ENCODE results near the gene RYR1.

Gene RYR1

DNA sequence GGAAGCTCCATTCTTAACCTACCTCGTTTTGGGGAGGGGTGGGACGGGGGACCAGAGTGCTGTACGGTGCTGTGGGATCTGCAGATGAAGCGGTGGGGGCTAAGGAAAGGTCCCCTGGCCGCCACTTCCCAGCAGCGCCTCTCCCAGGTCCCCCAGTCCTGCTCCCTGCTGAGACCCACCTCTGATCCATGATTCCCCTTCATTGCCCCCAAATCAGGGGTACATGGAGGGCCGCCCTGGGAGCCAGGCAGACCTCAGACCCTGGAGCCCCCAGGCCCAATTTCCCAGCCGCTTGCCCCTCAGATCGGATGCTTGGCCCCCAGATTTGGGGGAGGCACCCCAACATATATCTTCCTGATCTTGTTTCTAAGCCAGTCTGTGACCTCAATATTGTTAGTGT lies 34.4 kb upstream of the RYR1 start:
- no peak overlapping the region for H3K4me2 ChIP-seq (ENCODE audit: low read depth, low read length)
- H3K36me3 ChIP-seq (replicated peaks; ENCODE audit: insufficient read depth, low read length): no peaks in the 10 kb centered on the region
- no peaks in the 10 kb centered on the region for H3K9me3 ChIP-seq (replicated peaks; ENCODE audit: insufficient read depth, low read length)
- H3K79me2 ChIP-seq (ENCODE audit: low read length): no peaks in the 10 kb centered on the region
- no peak for TF ChIP-seq EZH2phosphoT487 (IDR thresholded peaks at IDR 0.05; ENCODE audit: low read length)
- TF ChIP-seq EZH2 (optimal IDR thresholded peaks at IDR 0.05; ENCODE audit: low read depth, low read length): no peak
- TF ChIP-seq, protein P1, sequence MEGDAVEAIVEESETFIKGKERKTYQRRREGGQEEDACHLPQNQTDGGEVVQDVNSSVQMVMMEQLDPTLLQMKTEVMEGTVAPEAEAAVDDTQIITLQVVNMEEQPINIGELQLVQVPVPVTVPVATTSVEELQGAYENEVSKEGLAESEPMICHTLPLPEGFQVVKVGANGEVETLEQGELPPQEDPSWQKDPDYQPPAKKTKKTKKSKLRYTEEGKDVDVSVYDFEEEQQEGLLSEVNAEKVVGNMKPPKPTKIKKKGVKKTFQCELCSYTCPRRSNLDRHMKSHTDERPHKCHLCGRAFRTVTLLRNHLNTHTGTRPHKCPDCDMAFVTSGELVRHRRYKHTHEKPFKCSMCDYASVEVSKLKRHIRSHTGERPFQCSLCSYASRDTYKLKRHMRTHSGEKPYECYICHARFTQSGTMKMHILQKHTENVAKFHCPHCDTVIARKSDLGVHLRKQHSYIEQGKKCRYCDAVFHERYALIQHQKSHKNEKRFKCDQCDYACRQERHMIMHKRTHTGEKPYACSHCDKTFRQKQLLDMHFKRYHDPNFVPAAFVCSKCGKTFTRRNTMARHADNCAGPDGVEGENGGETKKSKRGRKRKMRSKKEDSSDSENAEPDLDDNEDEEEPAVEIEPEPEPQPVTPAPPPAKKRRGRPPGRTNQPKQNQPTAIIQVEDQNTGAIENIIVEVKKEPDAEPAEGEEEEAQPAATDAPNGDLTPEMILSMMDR (IDR thresholded peaks at IDR 0.05; ENCODE audit: low read length): no peak
- no peak overlapping the region for H3K27ac ChIP-seq (ENCODE audit: low read length)
- H3K4me3 ChIP-seq (ENCODE audit: low read length): no peak overlapping the region
- H3K9me2 ChIP-seq (replicated peaks; ENCODE audit: insufficient read depth, low read length): no peaks in the 10 kb centered on the region
- no peak for DNase-seq
- H3F3A ChIP-seq (ENCODE audit: insufficient read depth, low read length): no peaks in the 10 kb centered on the region
- no peaks in the 10 kb centered on the region for H3K4me1 ChIP-seq (ENCODE audit: low read length)
- H3K27me3 ChIP-seq (replicated peaks; ENCODE audit: insufficient read depth, low read length): peaks cover 66% of the 10 kb centered on the region
- H2AFZ ChIP-seq (ENCODE audit: low read length): no peak overlapping the region
- H4K20me1 ChIP-seq (ENCODE audit: insufficient read depth, low read length): no peaks in the 10 kb centered on the region
- H3K9ac ChIP-seq (ENCODE audit: low read length): no peak overlapping the region

DNA sequence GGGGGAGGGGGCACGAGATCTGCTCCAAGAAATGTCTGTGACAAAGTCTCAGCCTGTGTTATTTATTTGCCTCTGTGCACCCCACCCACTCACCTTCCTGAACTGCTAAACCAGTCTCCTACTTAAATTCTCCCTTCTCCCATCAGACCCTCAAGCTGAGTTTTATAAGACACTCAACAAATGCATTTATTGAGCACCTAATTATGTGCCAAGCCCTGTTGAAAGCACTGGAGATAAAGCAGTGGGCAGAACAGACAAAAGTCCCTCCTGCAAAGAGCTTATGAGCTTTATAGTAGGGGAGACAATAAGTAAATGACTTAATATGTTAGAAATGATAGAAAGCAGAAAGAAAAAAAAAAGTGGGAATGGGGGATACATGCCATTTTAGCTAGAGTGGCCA lies 34.0 kb upstream of the RYR1 start:
- no peaks in the 10 kb centered on the region for H3K79me2 ChIP-seq (ENCODE audit: low read length)
- no peaks in the 10 kb centered on the region for H3F3A ChIP-seq (ENCODE audit: insufficient read depth, low read length)
- no peaks in the 10 kb centered on the region for H4K20me1 ChIP-seq (ENCODE audit: insufficient read depth, low read length)
- TF ChIP-seq, protein P1 (IDR thresholded peaks at IDR 0.05; ENCODE audit: low read length): no peak
- TF ChIP-seq EZH2phosphoT487 (IDR thresholded peaks at IDR 0.05; ENCODE audit: low read length) (no peak), EZH2 (optimal IDR thresholded peaks at IDR 0.05; ENCODE audit: low read depth, low read length) (no peak)
- H3K9me3 ChIP-seq (replicated peaks; ENCODE audit: insufficient read depth, low read length): no peaks in the 10 kb centered on the region
- H3K4me3 ChIP-seq (ENCODE audit: low read length): no peak overlapping the region
- no peaks in the 10 kb centered on the region for H3K4me1 ChIP-seq (ENCODE audit: low read length)
- no peak for DNase-seq
- no peak overlapping the region for H3K9ac ChIP-seq (ENCODE audit: low read length)
- no peaks in the 10 kb centered on the region for H3K9me2 ChIP-seq (replicated peaks; ENCODE audit: insufficient read depth, low read length)
- H3K27me3 ChIP-seq (replicated peaks; ENCODE audit: insufficient read depth, low read length): peaks cover 61% of the 10 kb centered on the region
- H3K36me3 ChIP-seq (replicated peaks; ENCODE audit: insufficient read depth, low read length): no peaks in the 10 kb centered on the region
- no peak overlapping the region for H3K4me2 ChIP-seq (ENCODE audit: low read depth, low read length)
- no peak overlapping the region for H2AFZ ChIP-seq (ENCODE audit: low read length)
- H3K27ac ChIP-seq (ENCODE audit: low read length): no peak overlapping the region

DNA sequence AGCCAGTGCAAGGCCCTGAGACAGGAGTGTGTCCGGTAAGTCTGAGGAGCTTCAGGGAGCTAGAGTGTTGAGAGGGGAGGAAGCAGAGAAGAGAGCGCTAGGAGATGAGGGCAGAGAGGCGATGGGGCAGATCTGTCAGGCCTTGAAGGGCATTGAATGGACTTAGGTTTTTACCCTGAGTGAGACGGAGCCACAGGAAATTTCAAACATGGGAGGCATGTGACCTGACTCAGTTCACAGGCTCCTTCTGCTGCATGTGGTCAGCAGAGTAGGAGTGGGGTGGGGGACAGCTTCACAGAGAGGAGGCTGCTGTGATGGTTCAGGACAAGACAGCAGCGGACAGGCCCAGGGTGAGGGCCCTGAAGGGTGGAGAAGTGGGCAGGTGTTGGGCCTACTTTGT lies 33.1 kb upstream of the RYR1 start:
- Histone ChIP-seq H3K9ac (ENCODE audit: low read length) (no peak overlapping the region), H4K20me1 (ENCODE audit: insufficient read depth, low read length) (no peaks in the 10 kb centered on the region), H2AFZ (ENCODE audit: low read length) (no peak overlapping the region), H3K9me3 (replicated peaks; ENCODE audit: insufficient read depth, low read length) (no peaks in the 10 kb centered on the region), H3K4me2 (ENCODE audit: low read depth, low read length) (no peak overlapping the region), H3K4me1 (ENCODE audit: low read length) (no peaks in the 10 kb centered on the region), H3K27me3 (replicated peaks; ENCODE audit: insufficient read depth, low read length) (peaks cover 53% of the 10 kb centered on the region), H3K4me3 (ENCODE audit: low read length) (no peak overlapping the region), H3K9me2 (replicated peaks; ENCODE audit: insufficient read depth, low read length) (no peaks in the 10 kb centered on the region), H3K79me2 (ENCODE audit: low read length) (no peaks in the 10 kb centered on the region), H3K36me3 (replicated peaks; ENCODE audit: insufficient read depth, low read length) (no peaks in the 10 kb centered on the region), H3F3A (ENCODE audit: insufficient read depth, low read length) (no peaks in the 10 kb centered on the region), H3K27ac (ENCODE audit: low read length) (no peak overlapping the region)
- DNase-seq: no peak
- no peak for TF ChIP-seq EZH2 (optimal IDR thresholded peaks at IDR 0.05; ENCODE audit: low read depth, low read length)
- TF ChIP-seq, protein P1 (IDR thresholded peaks at IDR 0.05; ENCODE audit: low read length): no peak
- TF ChIP-seq EZH2phosphoT487 (IDR thresholded peaks at IDR 0.05; ENCODE audit: low read length): no peak

Data from MM.1S (cell line).